Left ventricle myocardium inferior (tissue), 1 donor: ENCODE data around the gene PRSS22. TPM values are rescaled to one million over a fixed set of nuclear protein-coding genes. Genes with fewer than 3 reads are reported as not detected.

Experiments used
- DNase-seq: peaks from one replicate; pipeline ENCODE4 v3.0.0-alpha.2; 2020
- H3K27ac ChIP-seq: fragments of 200-600 bp; replicated peaks from 2 replicates; pipeline ENCODE4 v1.8.0; 2021
- H3K27me3 ChIP-seq: fragments of 200-600 bp; 2 replicates; pipeline ENCODE4 v1.8.0; 2021; ENCODE audit warnings: low read depth
- H3K36me3 ChIP-seq: fragments of 200-600 bp; 2 replicates; pipeline ENCODE4 v1.8.0; 2021
- H3K4me1 ChIP-seq: fragments of 200-600 bp; 2 replicates; pipeline ENCODE4 v1.8.0; 2021
- H3K4me3 ChIP-seq: fragments of 200-600 bp; 2 replicates; pipeline ENCODE4 v1.8.0; 2021; ENCODE audit warnings: mild to moderate bottlenecking, moderate library complexity
- H3K9me3 ChIP-seq: fragments of 200-600 bp; replicated peaks from 2 replicates; pipeline ENCODE4 v1.8.0; 2021
- intact Hi-C: fragments of 100-400 bp; cut with micrococcal nuclease; formaldehyde crosslinking; loops from one replicate; pipeline ENCODE4 v1.11.0; 2022
- total RNA-seq: library from RNA; stranded (reverse); fragmentation: NEBNext Ultra II Directional; extraction: Animal tissue kit (Norgen Biotek cat#: 25700); gene quantifications from one replicate; pipeline ENCODE4 v1.2.1, GENCODE V29; 2021
- TF ChIP-seq, protein P1 (sequence below): fragments of 200-600 bp; IDR thresholded peaks from 2 replicates; pipeline ENCODE4 v1.8.0; 2021; ENCODE audit warnings: antibody characterized with exemption, mild to moderate bottlenecking, borderline replicate concordance
- donor health status: DM: no; HTN: yes; CAD: no; lungs with severe emphysema.

Gene PRSS22
- total RNA-seq, 1 donor from 2014 or later: not detected

DNA sequence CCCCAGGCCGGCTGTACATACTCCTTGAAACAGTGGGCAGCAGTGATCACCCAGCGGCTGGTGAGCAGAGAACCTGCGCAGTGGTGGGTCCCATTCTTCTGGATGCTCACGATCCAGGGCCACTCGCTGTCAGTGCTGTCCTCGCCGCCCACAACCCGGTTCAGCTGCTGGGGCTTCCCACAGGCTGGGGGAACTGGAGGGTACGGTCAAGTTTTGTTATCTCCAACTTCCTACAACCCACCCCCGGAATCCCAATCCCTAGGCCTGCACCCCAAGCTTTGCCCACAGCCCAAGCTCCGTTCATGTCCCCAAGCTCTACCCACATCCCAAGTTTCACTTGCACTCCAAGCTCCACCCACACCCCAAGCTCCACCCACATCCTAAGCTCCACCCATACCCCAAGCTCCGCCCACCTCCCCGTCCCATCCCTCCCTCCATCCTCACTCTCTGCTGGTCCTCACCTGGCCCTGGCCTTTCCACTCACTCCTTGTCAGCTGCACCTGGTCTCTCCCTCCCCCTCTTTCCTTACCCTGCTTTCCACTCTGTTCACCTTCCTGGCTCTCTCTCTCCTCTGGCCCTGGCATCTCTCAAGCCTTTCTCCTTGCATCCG lies 1.8 kb downstream of the PRSS22 start:
- Histone ChIP-seq H3K9me3 (peaks cover 26% of the 10 kb centered on the region), H3K27me3 (peaks cover 92% of the 10 kb centered on the region), H3K27ac (no peak overlapping the region), H3K4me3 (no peak overlapping the region), H3K36me3 (no peaks in the 10 kb centered on the region), H3K4me1 (no peaks in the 10 kb centered on the region)
- TF ChIP-seq, protein P1, sequence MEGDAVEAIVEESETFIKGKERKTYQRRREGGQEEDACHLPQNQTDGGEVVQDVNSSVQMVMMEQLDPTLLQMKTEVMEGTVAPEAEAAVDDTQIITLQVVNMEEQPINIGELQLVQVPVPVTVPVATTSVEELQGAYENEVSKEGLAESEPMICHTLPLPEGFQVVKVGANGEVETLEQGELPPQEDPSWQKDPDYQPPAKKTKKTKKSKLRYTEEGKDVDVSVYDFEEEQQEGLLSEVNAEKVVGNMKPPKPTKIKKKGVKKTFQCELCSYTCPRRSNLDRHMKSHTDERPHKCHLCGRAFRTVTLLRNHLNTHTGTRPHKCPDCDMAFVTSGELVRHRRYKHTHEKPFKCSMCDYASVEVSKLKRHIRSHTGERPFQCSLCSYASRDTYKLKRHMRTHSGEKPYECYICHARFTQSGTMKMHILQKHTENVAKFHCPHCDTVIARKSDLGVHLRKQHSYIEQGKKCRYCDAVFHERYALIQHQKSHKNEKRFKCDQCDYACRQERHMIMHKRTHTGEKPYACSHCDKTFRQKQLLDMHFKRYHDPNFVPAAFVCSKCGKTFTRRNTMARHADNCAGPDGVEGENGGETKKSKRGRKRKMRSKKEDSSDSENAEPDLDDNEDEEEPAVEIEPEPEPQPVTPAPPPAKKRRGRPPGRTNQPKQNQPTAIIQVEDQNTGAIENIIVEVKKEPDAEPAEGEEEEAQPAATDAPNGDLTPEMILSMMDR: no peak
- DNase-seq: no peak
- intact Hi-C loops: no loop called here

DNA sequence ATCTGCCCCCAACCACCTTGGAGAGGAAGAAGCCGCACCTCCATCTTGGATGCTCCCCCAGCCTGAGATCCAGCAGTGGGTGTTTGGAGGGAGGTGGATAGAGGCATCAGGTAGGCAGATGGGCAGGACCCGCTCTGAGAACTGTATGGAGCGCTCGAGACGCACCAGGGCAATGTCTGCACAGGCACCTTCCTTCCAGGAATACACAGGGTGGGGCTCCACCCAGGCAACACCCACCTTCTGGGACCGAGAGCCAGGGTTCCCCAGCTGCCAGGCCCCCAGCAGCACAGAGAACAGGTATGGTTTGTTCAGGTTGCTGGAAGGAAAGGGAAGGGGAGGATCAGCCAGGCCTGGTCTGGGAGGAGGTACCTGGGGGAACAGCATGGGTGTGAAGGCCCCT lies 2.4 kb downstream of the PRSS22 start:
- H3K36me3 ChIP-seq: no peaks in the 10 kb centered on the region
- intact Hi-C loops: no loop called here
- TF ChIP-seq, protein P1: no peak
- H3K4me1 ChIP-seq: no peaks in the 10 kb centered on the region
- H3K4me3 ChIP-seq: no peak overlapping the region
- no peak for DNase-seq
- H3K27me3 ChIP-seq: peaks cover 92% of the 10 kb centered on the region
- peaks cover 20% of the 10 kb centered on the region for H3K9me3 ChIP-seq
- H3K27ac ChIP-seq: no peak overlapping the region

DNA sequence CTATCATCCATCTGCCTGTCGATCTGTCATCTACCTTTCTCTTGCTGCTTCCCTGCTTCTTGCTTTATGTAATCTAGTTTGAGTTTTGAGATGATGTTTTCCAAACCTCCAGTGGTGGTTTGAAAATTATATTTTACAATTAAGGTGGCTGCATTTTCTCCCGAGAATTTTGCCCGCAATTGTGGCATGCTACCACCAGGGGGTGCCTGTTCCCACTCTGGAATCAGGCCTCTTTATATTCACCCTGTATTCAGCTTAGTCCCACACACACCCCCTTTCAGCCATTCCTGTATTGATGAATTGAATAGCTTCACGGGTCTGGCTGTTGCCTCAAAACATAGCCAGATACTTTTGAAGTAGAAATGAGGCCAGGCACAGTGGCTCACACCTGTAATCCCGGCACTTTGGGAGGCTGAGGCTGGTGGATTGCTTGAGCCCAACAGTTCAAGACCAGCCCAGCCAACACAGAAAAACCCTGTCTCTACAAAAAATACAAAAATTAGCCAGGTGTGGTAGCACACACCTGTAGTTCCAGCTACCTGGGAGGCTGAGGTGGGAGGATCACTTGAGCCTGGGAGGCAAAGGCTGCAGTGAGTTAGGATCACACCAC lies 3.2 kb downstream of the PRSS22 start:
- Histone ChIP-seq H3K27ac (no peak overlapping the region), H3K9me3 (peaks cover 14% of the 10 kb centered on the region), H3K36me3 (no peaks in the 10 kb centered on the region), H3K27me3 (peaks cover 92% of the 10 kb centered on the region), H3K4me1 (no peaks in the 10 kb centered on the region), H3K4me3 (no peak overlapping the region)
- no peak for DNase-seq
- intact Hi-C loops: no loop called here
- TF ChIP-seq, protein P1: peak; percentile 26

DNA sequence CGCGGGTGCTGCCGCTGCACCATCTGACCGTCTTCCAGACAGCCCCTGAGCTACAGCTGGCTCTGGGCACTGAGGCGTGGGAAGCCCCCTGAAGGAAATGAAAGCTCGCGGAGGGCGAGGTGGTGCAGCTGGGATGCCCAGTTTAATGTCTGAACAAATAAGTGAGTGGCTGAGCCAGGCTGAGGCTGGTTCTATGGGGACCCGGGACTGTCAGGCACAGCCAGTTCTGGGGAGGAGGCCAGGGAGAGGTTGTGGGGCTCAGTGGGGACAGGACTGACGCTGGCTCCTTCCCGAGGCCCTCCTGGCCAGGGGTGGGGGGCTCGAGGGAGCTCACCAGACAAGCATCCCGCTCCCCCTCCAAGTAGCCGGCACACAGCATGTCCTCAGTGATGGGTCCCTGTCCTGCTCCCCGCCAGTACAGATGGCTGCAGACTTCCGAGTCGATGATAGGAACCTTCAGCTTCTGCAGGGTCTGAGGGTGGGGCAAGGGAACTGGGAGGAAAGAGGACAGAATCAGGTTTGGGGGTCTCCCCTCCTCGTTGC lies 4.4 kb downstream of the PRSS22 start:
- Histone ChIP-seq H3K4me1 (no peaks in the 10 kb centered on the region), H3K36me3 (no peaks in the 10 kb centered on the region), H3K4me3 (no peak overlapping the region), H3K9me3 (peaks cover 14% of the 10 kb centered on the region), H3K27ac (no peak overlapping the region), H3K27me3 (peaks cover 92% of the 10 kb centered on the region)
- TF ChIP-seq, protein P1: no peak
- no peak for DNase-seq
- intact Hi-C loops: no loop called here

DNA sequence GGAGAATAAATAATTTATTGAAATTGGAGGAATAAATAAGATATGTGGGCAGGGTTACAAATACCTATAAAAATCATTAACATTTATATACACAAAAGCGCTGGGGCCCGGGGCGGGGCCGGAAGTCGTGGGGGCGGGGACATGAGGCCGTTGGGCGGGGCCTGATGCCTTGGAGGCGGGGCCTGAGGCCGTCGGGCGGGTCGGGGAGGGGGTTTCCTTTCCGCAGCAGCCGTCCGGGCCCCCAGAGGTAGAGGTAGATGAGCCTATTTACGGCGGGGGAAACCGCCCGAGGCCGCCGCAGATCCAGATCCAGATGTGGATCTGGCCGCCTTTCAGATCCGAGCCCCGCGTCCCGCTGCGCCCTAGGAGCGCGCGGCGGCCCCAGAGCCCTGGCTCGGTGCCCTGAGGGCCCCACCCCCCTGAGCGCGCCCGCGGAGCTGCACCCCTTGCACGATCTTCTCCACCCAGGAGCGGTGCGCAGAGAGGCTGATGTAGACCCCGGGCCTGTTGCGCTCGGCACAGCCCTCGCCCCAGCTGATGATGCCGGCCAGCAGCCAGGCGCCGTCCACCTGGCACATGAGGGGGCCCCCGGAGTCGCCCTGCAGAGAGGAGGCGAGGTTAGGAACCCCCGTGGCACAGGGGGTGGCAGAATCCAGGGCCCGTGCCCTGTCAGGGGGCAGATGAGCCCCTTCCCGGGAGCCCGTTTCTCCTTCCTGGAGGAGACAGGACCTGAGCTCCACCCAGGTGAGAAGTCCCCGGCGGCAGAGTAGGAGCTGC lies 5.1 kb downstream of the PRSS22 start:
- H3K36me3 ChIP-seq: no peaks in the 10 kb centered on the region
- no peaks in the 10 kb centered on the region for H3K4me1 ChIP-seq
- TF ChIP-seq, protein P1: no peak
- no peak overlapping the region for H3K4me3 ChIP-seq
- H3K27me3 ChIP-seq: peaks cover 92% of the 10 kb centered on the region
- H3K9me3 ChIP-seq: peaks cover 20% of the 10 kb centered on the region
- DNase-seq: no peak
- H3K27ac ChIP-seq: no peak overlapping the region
- intact Hi-C loops: no loop called here
